Left lung (tissue), 10 donors: Measurements from ENCODE around the gene ISYNA1. TPM values are rescaled to one million over a fixed set of nuclear protein-coding genes. Genes with fewer than 3 reads are reported as not detected.

Experiments
- ATAC-seq: fragments of 200-7000 bp; cut with Tn5 transposase; one replicate; pipeline ENCODE4 v1.9.1; 2020; ENCODE audit warnings: moderate library complexity
- DNase-seq, 4 donors: peaks; one replicate each; pipeline ENCODE4 v3.0.0-alpha.2; 2013 to 2020
- H3K27ac ChIP-seq, 2 donors: fragments of 200-600 bp; sonication (generic) in 1 of 2; one replicate each; pipeline versions ENCODE4 v1.5.0 to v1.8.0; 2020 to 2021
- H3K27me3 ChIP-seq, 2 donors: fragments of 200-600 bp; sonication (generic) in 1 of 2; one replicate each; pipeline versions ENCODE4 v1.5.0 to v1.8.0; 2020 to 2021
- H3K36me3 ChIP-seq, 2 donors: fragments of 200-600 bp; sonication (generic) in 1 of 2; one replicate each; pipeline versions ENCODE4 v1.5.0 to v1.8.0; 2020 to 2021
- H3K4me1 ChIP-seq, 2 donors: fragments of 200-600 bp; one replicate each; pipeline ENCODE4 v1.8.0; 2021
- H3K4me3 ChIP-seq, 2 donors: fragments of 200-600 bp; sonication (generic) in 1 of 2; one replicate each; pipeline versions ENCODE4 v1.5.0 to v1.8.0; 2020 to 2021; ENCODE audit warnings: mild to moderate bottlenecking in 1 of 2
- H3K9me3 ChIP-seq, 2 donors: fragments of 200-600 bp; sonication (generic) in 1 of 2; one replicate each; pipeline versions ENCODE4 v1.5.0 to v1.8.0; 2020 to 2021
- intact Hi-C, 2 donors: fragments of 100-400 bp; cut with DNase I; formaldehyde crosslinking; loops; one replicate each; pipeline versions ENCODE4 v1.11.2 to v1.14.2; 2022
- polyA plus RNA-seq, 6 donors: library from polyadenylated mRNA; unstranded; fragments of 120-200 nt; gene quantifications; one replicate each; pipeline ENCODE4 v1.2.1, GENCODE V29; 2013; ENCODE audit not compliant: insufficient read length in 6 of 6
- total RNA-seq, 2 donors: library from RNA; stranded (reverse); fragmentation: NEBNext Ultra II Directional; extraction: Animal tissue kit (Norgen Biotek cat#: 25700); gene quantifications; one replicate each; pipeline ENCODE4 v1.2.1, GENCODE V29; 2021
- TF ChIP-seq, protein P1 (sequence below), 2 donors: fragments of 200-600 bp; sonication (generic) in 1 of 2; IDR thresholded peaks; one replicate each; pipeline versions ENCODE4 v1.5.0 to v1.8.0; 2021; ENCODE audit warnings: antibody characterized with exemption in 2 of 2
- donor health status: DM: no; HTN: yes; CAD: no.
- donor health status: DM: no; HTN: no; CAD: no.

ISYNA1 gene
- total and polyA plus RNA-seq, 8 donors = 22.8 to 159 (median 119) TPM

DNA sequence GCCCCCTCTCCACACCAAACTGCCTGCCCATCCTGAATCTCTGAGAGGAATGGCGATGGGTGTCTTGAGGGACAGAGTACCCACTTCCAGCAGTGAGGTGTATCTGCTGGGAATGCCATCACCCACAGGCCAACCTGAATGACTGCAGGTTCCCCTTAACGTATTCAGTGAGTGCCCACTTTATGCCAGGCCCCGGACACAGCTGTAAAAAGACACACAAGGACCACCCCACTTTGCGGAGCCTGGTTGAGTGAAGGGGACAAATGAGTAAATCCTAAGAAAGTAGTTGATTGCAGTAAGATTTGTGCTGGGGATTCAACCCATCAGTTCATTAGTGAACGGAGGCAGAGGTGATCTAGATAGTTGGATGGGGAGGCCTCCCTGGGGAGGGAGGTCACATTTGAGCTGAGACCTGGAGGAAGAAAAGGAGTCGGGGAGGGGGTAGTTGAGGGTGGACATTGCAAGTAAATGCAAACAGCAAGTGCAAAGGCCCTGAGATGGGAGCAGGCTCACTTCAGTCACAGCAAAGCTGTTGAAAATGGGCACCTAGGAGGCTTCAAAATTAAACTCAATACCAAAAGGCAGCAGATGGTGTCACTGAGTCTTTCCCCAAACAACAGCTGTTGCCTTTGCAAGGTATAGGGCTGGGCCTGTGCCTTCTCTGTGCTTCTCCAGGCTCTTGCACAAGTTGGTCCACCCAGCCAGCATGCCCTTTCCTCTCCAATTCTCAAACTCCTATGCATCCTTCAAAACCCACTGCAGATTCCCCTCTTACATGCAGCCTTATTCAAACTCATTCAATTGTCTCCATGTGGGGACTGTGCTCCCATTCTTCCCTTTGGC is 47.6 kb downstream of the ISYNA1 start:
- Histone ChIP-seq H3K4me3 (no peak overlapping the region), H3K27me3 (no peaks in the 10 kb centered on the region), H3K36me3 (peaks cover 0 to 45% of the 10 kb centered on the region in 2 donors), H3K27ac (no peak overlapping the region), H3K4me1 (peaks cover 12 to 89% of the 10 kb centered on the region in 2 donors), H3K9me3 (no peaks in the 10 kb centered on the region)
- DNase-seq = no peak
- intact Hi-C loops = no loop called here
- TF ChIP-seq, protein P1, sequence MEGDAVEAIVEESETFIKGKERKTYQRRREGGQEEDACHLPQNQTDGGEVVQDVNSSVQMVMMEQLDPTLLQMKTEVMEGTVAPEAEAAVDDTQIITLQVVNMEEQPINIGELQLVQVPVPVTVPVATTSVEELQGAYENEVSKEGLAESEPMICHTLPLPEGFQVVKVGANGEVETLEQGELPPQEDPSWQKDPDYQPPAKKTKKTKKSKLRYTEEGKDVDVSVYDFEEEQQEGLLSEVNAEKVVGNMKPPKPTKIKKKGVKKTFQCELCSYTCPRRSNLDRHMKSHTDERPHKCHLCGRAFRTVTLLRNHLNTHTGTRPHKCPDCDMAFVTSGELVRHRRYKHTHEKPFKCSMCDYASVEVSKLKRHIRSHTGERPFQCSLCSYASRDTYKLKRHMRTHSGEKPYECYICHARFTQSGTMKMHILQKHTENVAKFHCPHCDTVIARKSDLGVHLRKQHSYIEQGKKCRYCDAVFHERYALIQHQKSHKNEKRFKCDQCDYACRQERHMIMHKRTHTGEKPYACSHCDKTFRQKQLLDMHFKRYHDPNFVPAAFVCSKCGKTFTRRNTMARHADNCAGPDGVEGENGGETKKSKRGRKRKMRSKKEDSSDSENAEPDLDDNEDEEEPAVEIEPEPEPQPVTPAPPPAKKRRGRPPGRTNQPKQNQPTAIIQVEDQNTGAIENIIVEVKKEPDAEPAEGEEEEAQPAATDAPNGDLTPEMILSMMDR (IDR thresholded peaks at IDR 0.05) = no peak
- ATAC-seq = no peak

DNA sequence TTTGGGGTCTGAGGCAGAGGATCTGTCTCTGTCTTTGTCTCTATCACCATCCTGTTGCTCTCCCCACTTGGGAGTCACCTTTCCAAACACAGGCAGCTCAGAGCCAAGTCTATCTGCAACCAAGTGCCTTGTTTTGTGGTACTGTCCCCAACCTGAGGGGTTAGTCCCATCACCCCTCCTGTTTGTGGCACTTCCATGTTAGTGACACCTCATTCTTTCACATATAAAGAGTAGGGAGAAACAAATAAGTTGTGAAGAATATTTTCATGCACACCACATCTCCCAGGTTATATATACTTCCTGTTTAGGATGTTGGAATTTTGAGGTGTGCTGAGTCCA is 48.2 kb downstream of the ISYNA1 start:
- no peak overlapping the region for H3K4me3 ChIP-seq
- H3K27ac ChIP-seq = no peak overlapping the region
- H3K36me3 ChIP-seq = peaks cover 0 to 44% of the 10 kb centered on the region in 2 donors
- peaks cover 12 to 88% of the 10 kb centered on the region in 2 donors for H3K4me1 ChIP-seq
- TF ChIP-seq, protein P1 (IDR thresholded peaks at IDR 0.05) = no peak
- DNase-seq = no peak
- intact Hi-C loops = no loop called here
- no peak for ATAC-seq
- H3K9me3 ChIP-seq = no peaks in the 10 kb centered on the region
- H3K27me3 ChIP-seq = no peaks in the 10 kb centered on the region

DNA sequence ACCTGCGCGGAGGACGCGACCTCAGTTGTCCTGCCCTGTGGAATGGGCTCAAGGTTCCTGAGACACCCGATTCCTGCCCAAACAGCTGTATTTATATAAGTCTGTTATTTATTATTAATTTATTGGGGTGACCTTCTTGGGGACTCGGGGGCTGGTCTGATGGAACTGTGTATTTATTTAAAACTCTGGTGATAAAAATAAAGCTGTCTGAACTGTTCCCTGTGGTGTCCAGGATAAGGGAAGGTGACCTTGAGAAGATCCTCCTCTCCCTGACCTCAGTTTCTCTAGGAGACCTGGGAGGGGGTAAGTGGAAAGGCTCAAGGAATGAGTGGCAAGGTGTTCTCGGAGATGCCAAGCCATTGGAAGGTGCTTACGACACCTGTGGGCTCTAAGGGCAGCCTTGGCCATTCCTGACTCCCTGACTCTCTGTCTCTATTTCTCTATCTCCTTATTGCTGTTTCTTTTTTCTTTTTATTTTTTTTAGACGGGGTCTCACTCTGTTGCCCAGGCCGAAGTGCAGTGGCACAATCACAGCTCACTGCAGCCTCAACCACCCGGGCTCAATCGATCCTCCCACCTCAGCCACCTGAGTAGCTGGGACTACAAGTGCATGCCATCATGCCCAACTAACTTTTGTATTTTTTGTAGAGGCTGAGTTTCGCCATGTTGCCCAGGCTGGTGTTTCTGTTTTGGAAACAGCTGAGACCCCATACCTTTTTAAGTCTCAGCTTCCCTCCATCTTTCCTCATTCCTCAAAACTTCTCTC is 48.8 kb downstream of the ISYNA1 start:
- H3K27me3 ChIP-seq = no peaks in the 10 kb centered on the region
- no peaks in the 10 kb centered on the region for H3K9me3 ChIP-seq
- no peak for DNase-seq
- TF ChIP-seq, protein P1 (IDR thresholded peaks at IDR 0.05) = no peak
- H3K36me3 ChIP-seq = peaks cover 0 to 38% of the 10 kb centered on the region in 2 donors
- peak overlapping the region in 1 of 2 donors; percentile 52 for H3K27ac ChIP-seq
- no peak for ATAC-seq
- intact Hi-C loops = no loop called here
- H3K4me1 ChIP-seq = peaks cover 12 to 84% of the 10 kb centered on the region in 2 donors
- H3K4me3 ChIP-seq = peak overlapping the region in 1 of 2 donors; percentile 43

DNA sequence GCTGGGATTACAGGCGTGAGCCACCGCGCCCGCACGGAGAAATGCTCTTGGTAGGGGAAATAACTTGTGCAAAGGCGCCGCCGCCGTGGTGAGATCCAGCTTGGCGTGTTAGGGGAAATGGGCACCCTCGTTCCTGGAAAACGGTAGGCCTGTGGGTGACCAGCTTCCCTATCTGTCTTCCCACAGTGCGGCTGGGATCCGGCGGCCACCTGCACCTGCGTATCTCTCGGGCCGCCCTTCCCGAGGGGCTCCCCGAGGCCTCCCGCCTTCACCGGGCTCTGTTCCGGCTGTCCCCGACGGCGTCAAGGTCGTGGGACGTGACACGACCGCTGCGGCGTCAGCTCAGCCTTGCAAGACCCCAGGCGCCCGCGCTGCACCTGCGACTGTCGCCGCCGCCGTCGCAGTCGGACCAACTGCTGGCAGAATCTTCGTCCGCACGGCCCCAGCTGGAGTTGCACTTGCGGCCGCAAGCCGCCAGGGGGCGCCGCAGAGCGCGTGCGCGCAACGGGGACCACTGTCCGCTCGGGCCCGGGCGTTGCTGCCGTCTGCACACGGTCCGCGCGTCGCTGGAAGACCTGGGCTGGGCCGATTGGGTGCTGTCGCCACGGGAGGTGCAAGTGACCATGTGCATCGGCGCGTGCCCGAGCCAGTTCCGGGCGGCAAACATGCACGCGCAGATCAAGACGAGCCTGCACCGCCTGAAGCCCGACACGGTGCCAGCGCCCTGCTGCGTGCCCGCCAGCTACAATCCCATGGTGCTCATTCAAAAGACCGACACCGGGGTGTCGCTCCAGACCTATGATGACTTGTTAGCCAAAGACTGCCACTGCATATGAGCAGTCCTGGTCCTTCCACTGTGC is 49.6 kb downstream of the ISYNA1 start:
- TF ChIP-seq, protein P1 (IDR thresholded peaks at IDR 0.05) = peak; percentile 99
- ATAC-seq = peak; percentile 70
- intact Hi-C loops = no loop called here

More for the DNA sequence above, 49.6 kb downstream of the ISYNA1 start:
- Histone ChIP-seq H3K27ac (peak overlapping the region; percentile 52 to 80), H3K4me1 (peaks cover 12 to 78% of the 10 kb centered on the region in 2 donors), H3K27me3 (no peaks in the 10 kb centered on the region), H3K4me3 (peak overlapping the region; percentile 33 to 43), H3K36me3 (peaks cover 0 to 38% of the 10 kb centered on the region in 2 donors), H3K9me3 (no peaks in the 10 kb centered on the region)
- DNase-seq = peak; percentile 72 to 97 (median 87)
